Skin of body (tissue), 2 donors: Measurements from ENCODE around the gene H6PD. TPM values are rescaled to one million over a fixed set of nuclear protein-coding genes. Genes with fewer than 3 reads are reported as not detected.

Experiments
- DNase-seq: peaks from one replicate; lab custom pipeline; 2025; lab: John Stamatoyannopoulos, UW
- total RNA-seq: library from RNA; depleted of rRNA; stranded (reverse); fragments of >200 nt; gene quantifications from one replicate; pipeline ENCODE4 v1.2.3, GENCODE V29; 2014

Gene H6PD
- total RNA-seq, 1 donor from 2014 or later = 32.6 TPM

DNA sequence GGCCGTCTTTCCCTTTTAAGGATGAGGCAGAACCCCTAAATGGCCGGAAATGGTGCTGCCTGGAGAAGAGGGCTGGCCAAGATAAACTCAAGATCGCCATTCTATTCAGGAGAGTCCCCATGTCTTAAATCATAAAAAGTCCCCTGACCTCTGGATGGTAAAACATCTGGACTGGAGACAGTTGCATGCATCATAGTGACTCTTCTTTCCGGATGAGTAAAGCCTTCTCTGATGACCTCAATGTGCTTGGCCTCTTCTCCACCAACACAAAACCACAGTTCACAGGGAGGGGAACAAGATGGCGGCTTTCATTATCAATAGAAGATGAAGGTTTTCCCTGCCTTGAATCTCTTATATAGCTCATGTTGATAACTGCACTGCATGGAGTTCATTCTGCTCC lies 27.5 kb upstream of the H6PD start:
- no peak for DNase-seq

GRCh38 chr1:9207715-9208114 lies 26.9 kb upstream of the H6PD start:
- DNase-seq = no peak

GRCh38 chr1:9211291-9211811 lies 23.2 kb upstream of the H6PD start:
- DNase-seq = no peak

DNA sequence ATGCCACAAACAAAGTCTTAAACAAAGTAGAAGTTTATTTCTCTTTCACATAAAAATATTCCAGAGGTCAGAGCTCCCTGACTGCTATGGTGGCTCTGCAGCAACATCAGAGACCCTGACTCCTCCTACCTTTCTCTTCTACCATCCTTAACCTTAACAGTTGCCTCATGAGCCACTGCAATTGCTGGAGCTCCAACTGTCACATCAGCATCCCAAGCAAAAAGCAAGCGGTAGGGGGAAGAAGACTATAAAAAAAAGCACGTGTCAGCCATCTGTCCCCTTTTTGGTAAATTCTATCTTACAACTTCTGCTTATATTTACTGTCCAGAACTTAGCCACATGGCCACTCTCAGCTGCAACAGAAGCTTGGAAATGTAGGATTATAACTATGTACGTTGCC lies 21.8 kb upstream of the H6PD start:
- no peak for DNase-seq

- DNase-seq = no peak
Measured at GRCh38 chr1:9213956-9214355, 20.6 kb upstream of the H6PD start.

DNA sequence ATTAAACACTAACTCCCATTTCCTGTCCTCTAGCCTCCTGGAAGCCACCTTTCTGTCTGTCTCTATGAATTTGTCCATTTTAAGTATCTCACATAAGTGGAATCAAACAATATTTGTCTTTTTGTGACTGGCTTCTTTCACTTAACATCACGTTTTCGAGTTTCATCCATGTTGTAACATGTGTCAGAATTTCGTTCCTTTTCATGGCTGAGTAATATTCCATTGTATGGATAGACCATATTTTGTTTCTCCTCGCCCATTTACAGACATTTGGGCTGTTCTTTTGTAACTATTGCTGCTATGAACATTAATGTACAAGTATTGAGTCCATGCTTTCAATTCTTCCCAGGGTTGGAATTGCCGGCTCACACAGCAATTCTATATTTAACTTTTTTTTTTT lies 15.7 kb upstream of the H6PD start:
- no peak for DNase-seq

DNA sequence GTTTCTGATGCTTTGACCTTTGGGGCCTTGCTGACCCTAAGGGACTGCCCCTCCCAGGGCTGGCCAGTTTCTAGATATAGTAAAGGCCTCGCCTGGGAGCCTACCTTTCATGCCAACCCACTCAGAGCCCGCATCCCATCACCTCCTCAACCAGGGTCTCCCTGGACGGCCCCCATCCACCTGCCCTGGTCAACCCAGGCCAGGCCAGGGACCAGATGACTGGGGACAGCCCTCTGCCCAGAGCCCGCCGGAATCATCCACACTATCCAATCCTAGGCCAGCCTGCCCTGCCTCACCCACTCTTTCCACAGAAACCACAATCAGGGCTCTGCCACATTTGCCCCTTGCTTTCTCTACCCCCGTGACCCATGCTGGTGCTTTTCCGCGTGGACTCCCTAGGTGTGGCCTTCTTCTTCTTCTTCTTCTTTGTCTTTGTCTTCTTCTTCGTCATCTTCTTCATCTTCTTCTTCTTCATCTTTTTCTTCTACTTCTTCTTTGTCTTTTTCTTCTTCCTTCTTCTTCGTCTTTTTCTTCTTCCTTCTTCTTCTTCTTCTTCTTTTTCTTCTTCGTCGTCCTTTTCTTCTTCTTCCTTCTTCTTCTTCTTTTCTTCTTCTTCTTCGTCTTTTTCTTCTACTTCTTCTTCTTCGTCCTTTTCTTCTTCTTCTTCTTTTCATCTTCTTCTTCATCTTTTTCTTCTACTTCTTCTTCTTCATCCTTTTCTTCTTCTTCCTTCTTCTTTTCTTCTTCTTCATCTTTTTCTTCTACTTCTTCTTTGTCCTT lies 11.5 kb upstream of the H6PD start:
- DNase-seq = no peak

- DNase-seq = no peak
Measured at GRCh38 chr1:9224664-9225410, 9.7 kb upstream of the H6PD start.

GRCh38 chr1:9225411-9225785 lies 9.2 kb upstream of the H6PD start:
- DNase-seq = no peak

DNA sequence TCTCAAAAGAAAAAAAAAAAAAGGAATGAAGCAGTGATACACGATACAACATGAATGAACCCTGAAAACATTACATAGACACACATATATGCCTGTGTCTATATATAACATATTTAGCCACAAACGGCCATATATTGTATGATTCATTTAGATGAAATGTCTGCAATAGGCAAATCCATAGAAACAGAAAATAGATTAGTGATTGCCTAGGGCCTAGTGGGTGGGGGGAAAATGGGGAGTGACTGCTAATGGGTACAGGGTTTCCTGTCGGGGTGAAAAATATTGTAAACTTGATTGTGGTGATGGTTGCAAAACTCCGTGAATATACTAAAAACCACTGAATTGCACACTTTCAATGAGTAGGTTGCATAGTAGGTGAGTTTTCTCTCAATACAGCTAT lies 6.0 kb upstream of the H6PD start:
- no peak for DNase-seq

- no peak for DNase-seq
Measured at GRCh38 chr1:9229549-9229948, 5.0 kb upstream of the H6PD start.

- DNase-seq = no peak
Measured at GRCh38 chr1:9230869-9231533, 3.6 kb upstream of the H6PD start.

GRCh38 chr1:9231648-9232332 lies 2.8 kb upstream of the H6PD start:
- no peak for DNase-seq

DNA sequence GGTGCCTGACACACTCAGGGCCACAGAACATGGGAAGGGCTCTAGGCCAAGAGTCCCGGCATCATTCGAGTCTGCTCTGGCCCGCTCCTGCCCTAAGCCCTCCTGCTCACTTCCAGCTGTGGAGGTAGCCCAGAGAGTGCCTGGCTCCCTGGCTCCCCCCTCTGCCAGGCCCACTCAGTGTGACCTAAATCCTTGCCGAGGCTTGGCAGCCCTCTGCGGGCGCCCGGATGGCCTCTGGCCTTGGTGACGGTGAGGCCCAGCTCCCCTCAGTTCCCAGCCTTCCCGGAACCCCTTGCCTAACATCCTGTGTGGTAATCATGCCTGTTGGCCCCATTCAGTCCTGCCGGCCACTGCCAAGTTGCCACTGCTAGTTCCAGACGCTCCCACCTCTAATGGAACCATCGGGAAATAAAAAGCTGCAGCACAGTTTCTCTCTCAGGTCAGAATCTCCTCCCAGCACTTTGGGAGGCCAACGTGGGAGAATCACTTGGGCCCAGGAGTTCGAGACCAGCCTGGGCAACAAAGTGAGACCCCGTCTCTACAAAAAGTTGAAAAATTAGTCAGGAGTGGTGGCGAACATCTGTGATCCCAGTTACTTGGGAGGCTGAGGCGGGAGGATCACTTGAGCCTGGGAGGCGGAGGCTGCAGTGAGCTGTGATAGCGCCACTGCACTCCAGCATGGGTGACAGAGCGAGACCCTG lies 1.2 kb upstream of the H6PD start:
- DNase-seq = no peak

- no peak for DNase-seq
Measured at GRCh38 chr1:9233942-9234222, 692 bp upstream of the H6PD start.

GRCh38 chr1:9235096-9235459 lies 504 bp downstream of the H6PD start:
- peak; percentile 18 for DNase-seq

- DNase-seq = no peak
Measured at GRCh38 chr1:9235560-9235959, 986 bp downstream of the H6PD start.

DNA sequence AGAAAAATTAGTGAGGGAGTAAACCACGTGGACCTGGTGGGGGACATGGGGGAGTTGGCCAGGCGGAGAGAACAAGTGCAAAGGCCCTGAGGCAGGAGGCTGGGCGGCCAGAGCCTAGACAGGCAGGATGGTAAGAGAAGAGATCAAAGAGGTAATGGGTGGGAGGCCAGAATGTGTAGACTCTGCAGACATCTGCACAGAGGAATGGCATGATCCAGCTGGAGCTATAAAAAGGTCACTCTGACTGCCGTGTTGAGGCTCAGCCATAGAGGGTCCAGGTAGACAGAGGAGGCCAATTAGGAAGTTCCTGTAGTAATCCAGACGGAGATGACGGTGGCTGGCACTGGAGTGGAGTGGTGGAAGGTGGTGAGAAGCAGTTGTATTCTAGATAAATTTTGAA lies 3.6 kb downstream of the H6PD start:
- no peak for DNase-seq

- DNase-seq = peak; percentile 40
Measured at GRCh38 chr1:9238550-9238949, 4.0 kb downstream of the H6PD start.

- peak; percentile 22 for DNase-seq
Measured at GRCh38 chr1:9239622-9240401, 5.2 kb downstream of the H6PD start.
